Measurements from ENCODE around the gene PROK1.

DNA sequence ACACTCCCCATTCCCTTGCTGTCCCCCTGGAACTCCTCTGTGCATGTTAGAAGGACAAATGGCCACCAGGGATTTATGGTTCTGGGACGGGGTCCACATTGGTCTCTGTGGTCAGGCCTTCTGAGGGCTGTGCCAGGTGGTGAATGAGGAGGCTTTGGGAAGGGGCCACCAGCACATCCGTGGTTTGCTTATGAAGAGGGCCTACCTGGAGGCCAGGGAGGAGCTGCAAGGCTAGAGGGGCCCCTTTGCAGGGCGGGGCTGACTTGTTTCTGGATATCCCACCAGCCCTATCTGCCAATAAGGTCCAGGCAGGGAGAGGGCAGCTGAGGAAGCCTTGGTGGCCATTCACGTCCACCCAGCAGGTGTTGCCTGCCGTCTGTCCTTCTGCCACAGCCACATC lies 43.1 kb downstream of the PROK1 start:
- TF ChIP-seq CHCHD3 (CRISPR knock-in tag; IDR thresholded peaks at IDR 0.05) (no peak), NKX3-1 (CRISPR knock-in tag; IDR thresholded peaks at IDR 0.05) (no peak), ZFP1 (CRISPR knock-in tag; IDR thresholded peaks at IDR 0.05) (no peak), SP4 (CRISPR knock-in tag; IDR thresholded peaks at IDR 0.05) (no peak), POLR2G (IDR thresholded peaks at IDR 0.05; ENCODE audit: low read depth, low read length) (no peak), ZNF138 (CRISPR knock-in tag; IDR thresholded peaks at IDR 0.05; ENCODE audit: low read depth) (no peak), FOXO4 (CRISPR knock-in tag; conservative IDR thresholded peaks at IDR 0.05) (no peak), ZNF512 (CRISPR knock-in tag; IDR thresholded peaks at IDR 0.05) (no peak), YY1 (IDR thresholded peaks at IDR 0.05; ENCODE audit: insufficient read depth, insufficient replicate concordance, low read depth, low read length) (no peak), PRPF4 (IDR thresholded peaks at IDR 0.05; ENCODE audit: low read depth, low read length, poor library complexity, severe bottlenecking) (no peak), TP53 (CRISPR knock-in tag; conservative IDR thresholded peaks at IDR 0.05) (no peak), SMC3 (IDR thresholded peaks at IDR 0.05; ENCODE audit: low read length) (no peak), ZFP36 (IDR thresholded peaks at IDR 0.05; ENCODE audit: borderline replicate concordance, low read depth, low read length, partially characterized antibody) (no peak)
- TF ChIP-seq, protein P1, sequence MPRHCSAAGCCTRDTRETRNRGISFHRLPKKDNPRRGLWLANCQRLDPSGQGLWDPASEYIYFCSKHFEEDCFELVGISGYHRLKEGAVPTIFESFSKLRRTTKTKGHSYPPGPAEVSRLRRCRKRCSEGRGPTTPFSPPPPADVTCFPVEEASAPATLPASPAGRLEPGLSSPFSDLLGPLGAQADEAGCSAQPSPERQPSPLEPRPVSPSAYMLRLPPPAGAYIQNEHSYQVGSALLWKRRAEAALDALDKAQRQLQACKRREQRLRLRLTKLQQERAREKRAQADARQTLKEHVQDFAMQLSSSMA (CRISPR knock-in tag; IDR thresholded peaks at IDR 0.05), result no peak
